ENCODE measurements around the gene CMTM1. TPM values are rescaled to one million over a fixed set of nuclear protein-coding genes. Genes with fewer than 3 reads are reported as not detected.

The CMTM1 gene, protein sequence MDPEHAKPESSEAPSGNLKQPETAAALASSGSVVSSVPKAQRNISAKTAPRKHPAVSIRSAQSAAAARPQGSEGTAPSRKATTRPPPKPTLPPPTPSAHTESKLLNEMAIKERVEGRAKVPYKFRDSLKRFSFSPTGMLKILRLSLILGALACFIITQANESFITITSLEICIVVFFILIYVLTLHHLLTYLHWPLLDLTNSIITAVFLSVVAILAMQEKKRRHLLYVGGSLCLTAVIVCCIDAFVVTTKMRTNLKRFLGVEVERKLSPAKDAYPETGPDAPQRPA
- total RNA-seq = 1.4 TPM in 1 of 2 replicates, not detected in the other
- 1.8 and 2.9 TPM in 2 replicates for polyA plus RNA-seq

DNA sequence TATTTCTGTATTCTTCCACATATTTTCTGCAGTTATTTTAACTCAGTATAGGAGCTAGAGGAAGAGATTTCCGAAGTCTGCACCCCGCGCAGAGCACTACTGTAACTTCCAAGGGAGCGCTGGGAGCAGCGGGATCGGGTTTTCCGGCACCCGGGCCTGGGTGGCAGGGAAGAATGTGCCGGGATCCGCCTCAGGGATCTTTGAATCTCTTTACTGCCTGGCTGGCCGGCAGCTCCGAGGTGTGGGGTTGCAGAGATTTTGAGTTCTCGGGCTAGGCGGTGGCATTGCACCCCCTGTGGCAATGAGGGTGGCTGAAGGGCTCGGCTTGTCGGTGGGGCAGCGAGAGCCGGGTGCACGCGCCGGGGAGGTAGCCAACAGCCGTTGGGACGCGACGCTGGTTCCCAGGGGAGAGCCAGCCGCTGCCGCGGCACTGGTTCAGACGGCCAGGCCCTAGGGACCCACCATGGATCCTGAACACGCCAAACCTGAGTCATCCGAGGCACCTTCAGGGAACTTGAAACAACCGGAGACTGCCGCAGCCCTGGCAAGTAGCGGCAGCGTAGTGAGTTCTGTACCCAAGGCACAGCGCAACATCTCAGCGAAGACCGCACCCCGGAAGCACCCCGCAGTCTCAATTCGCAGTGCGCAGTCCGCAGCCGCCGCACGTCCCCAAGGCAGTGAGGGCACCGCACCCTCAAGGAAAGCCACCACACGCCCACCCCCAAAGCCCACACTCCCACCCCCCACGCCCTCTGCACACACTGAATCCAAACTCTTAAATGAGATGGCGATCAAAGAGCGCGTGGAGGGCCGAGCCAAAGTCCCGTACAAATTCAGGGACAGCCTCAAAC lies at the start of gene CMTM1:
TSS of gene CMTM1 (plus strand) at position 389 of the 851 bp plus-strand sequence. CDS start at position 464, 75 bp downstream.
- WGBS (ENCODE audit: low lambda C conversion rate, missing lambda C conversion rate) = 97% methylated on average over 52 of the region's 54 CpGs

DNA sequence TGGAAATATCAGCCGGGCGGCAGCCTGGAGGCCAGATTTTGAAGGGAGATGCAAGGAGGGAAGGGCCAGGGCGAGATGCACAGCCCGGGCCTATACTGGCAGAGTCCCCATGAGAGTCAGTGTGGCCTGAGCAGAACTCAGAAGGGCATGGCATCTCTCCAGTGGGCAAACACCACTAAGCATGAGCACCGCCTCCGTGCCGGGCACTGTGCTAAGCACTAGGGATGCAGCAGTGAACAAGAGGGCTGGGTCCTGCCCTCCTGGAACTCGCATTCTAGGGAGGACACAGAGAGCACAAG lies 49.8 kb upstream of the CMTM1 start:
- Histone ChIP-seq H3K9me2 (replicated peaks; ENCODE audit: insufficient read depth) (no peaks in the 10 kb centered on the region), H3K27me3 (no peaks in the 10 kb centered on the region), H3K4me2 (no peak overlapping the region), H3K4me1 (ENCODE audit: insufficient read depth) (peaks cover 15% of the 10 kb centered on the region), H3K9me3 (ENCODE audit: low read depth) (no peaks in the 10 kb centered on the region), H4K20me1 (ENCODE audit: insufficient read depth, poor library complexity, severe bottlenecking) (no peaks in the 10 kb centered on the region), H2AFZ (no peak overlapping the region), H3K27ac (peak overlapping the region; percentile 86), H3K79me2 (no peaks in the 10 kb centered on the region), H3K4me3 (no peak overlapping the region), H3K36me3 (replicated peaks; ENCODE audit: insufficient read depth, low read depth) (no peaks in the 10 kb centered on the region)
- no peak for DNase-seq (ENCODE audit: low spot score)
- TF ChIP-seq EZH2phosphoT487 (IDR thresholded peaks at IDR 0.05; ENCODE audit: low read depth, severe bottlenecking, unreplicated experiment) = no peak
- TF ChIP-seq, protein P1, sequence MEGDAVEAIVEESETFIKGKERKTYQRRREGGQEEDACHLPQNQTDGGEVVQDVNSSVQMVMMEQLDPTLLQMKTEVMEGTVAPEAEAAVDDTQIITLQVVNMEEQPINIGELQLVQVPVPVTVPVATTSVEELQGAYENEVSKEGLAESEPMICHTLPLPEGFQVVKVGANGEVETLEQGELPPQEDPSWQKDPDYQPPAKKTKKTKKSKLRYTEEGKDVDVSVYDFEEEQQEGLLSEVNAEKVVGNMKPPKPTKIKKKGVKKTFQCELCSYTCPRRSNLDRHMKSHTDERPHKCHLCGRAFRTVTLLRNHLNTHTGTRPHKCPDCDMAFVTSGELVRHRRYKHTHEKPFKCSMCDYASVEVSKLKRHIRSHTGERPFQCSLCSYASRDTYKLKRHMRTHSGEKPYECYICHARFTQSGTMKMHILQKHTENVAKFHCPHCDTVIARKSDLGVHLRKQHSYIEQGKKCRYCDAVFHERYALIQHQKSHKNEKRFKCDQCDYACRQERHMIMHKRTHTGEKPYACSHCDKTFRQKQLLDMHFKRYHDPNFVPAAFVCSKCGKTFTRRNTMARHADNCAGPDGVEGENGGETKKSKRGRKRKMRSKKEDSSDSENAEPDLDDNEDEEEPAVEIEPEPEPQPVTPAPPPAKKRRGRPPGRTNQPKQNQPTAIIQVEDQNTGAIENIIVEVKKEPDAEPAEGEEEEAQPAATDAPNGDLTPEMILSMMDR (IDR thresholded peaks at IDR 0.05; ENCODE audit: poor library complexity) = no peak
- no peak for TF ChIP-seq EZH2 (IDR thresholded peaks at IDR 0.05; ENCODE audit: borderline replicate concordance)
- WGBS (ENCODE audit: low lambda C conversion rate, missing lambda C conversion rate) = 83% methylated on average over 8 of the region's 8 CpGs

More for the DNA sequence above, at the start of gene CMTM1:
- H3K36me3 ChIP-seq (replicated peaks; ENCODE audit: insufficient read depth, low read depth) = no peaks in the 10 kb centered on the region
- no peaks in the 10 kb centered on the region for H4K20me1 ChIP-seq (ENCODE audit: insufficient read depth, poor library complexity, severe bottlenecking)
- no peaks in the 10 kb centered on the region for H3K9me3 ChIP-seq (ENCODE audit: low read depth)
- H3K79me2 ChIP-seq = no peaks in the 10 kb centered on the region
- no peak within 1 kb of the TSS for H3K4me2 ChIP-seq
- no peak within 1 kb of the TSS for H2AFZ ChIP-seq
- DNase-seq (ENCODE audit: low spot score) = no peak
- H3K27ac ChIP-seq = no peak within 1 kb of the TSS
- H3K9me2 ChIP-seq (replicated peaks; ENCODE audit: insufficient read depth) = no peaks in the 10 kb centered on the region
- no peaks in the 10 kb centered on the region for H3K27me3 ChIP-seq
- H3K4me1 ChIP-seq (ENCODE audit: insufficient read depth) = peaks cover 7% of the 10 kb centered on the region
- H3K4me3 ChIP-seq = no peak within 1 kb of the TSS
- no peak for TF ChIP-seq EZH2 (IDR thresholded peaks at IDR 0.05; ENCODE audit: borderline replicate concordance)
- TF ChIP-seq, protein P1 (IDR thresholded peaks at IDR 0.05; ENCODE audit: poor library complexity) = no peak

DNA sequence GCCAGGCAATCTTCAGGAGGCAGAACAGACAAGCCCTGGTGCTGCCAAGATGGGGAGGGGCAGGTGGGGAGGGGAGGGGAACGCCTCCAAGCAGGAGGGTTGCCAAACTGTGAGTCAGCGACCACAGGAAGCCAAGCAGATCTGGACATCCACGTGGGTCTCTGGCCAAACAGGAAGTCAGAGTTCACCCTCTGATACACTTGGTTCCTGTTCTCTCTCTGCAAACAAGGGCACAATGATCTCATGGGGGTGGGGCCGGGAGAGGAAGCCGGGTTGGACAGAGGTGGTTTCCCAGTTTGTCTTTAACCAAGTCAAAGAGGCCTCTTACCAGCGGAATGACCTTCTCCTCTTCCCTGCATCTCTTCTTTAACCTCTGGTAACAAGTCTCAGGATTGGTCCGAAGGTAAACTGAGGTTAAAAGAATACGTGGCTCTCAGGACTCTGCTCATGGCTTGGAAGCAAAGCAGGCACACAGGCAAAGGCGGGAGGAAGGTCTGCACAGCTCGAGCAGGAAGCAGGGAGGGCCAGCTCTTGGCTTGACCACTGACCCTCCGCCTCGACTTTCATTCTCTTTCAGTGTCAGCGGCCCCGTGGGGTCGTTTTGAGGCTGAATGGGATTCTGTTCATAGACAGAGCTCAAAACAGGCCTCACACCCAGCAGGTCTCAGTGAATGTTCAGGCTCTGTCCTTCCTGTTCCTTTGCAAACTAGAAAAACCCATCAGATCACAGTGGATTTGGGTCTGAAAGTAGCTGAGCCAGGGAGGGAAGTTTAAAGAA lies 49.2 kb upstream of the CMTM1 start:
- no peaks in the 10 kb centered on the region for H3K9me2 ChIP-seq (replicated peaks; ENCODE audit: insufficient read depth)
- H3K9me3 ChIP-seq (ENCODE audit: low read depth) = no peaks in the 10 kb centered on the region
- H2AFZ ChIP-seq = peak overlapping the region; percentile 24
- H3K27ac ChIP-seq = peak overlapping the region; percentile 99
- peaks cover 15% of the 10 kb centered on the region for H3K4me1 ChIP-seq (ENCODE audit: insufficient read depth)
- H3K27me3 ChIP-seq = no peaks in the 10 kb centered on the region
- H4K20me1 ChIP-seq (ENCODE audit: insufficient read depth, poor library complexity, severe bottlenecking) = no peaks in the 10 kb centered on the region
- peak overlapping the region; percentile 57 for H3K4me2 ChIP-seq
- no peak overlapping the region for H3K4me3 ChIP-seq
- no peaks in the 10 kb centered on the region for H3K79me2 ChIP-seq
- 53% methylated on average over 15 of the region's 15 CpGs for WGBS (ENCODE audit: low lambda C conversion rate, missing lambda C conversion rate)
- TF ChIP-seq, protein P1 (IDR thresholded peaks at IDR 0.05; ENCODE audit: poor library complexity) = no peak
- TF ChIP-seq EZH2phosphoT487 (IDR thresholded peaks at IDR 0.05; ENCODE audit: low read depth, severe bottlenecking, unreplicated experiment) = no peak
- H3K36me3 ChIP-seq (replicated peaks; ENCODE audit: insufficient read depth, low read depth) = no peaks in the 10 kb centered on the region
- DNase-seq (ENCODE audit: low spot score) = peak; percentile 94

Data from hepatocyte (in vitro differentiated cells).